HAP-1 (cell line): ENCODE data around the gene TNFRSF25.
A peak's percentile ranks its signal among the peaks of the same experiment; 100 is the strongest.

Experiments used
- DNase-seq, 2 experiments: peaks; one replicate each; pipeline ENCODE4 v3.0.0-alpha.2; 2016 to 2020; ENCODE audit warnings: low spot score in 2 of 2
- H3K27me3 ChIP-seq: fragments of 250-450 bp; sonication (Bioruptor Pico); 2 replicates; pipeline ENCODE4 v1.5.1; 2020; ENCODE audit warnings: low read depth, mild to moderate bottlenecking, moderate library complexity
- H3K36me3 ChIP-seq: fragments of 250-450 bp; sonication (Bioruptor Pico); replicated peaks from 2 replicates; pipeline ENCODE4 v1.5.1; 2020; ENCODE audit warnings: mild to moderate bottlenecking
- H3K4me1 ChIP-seq: fragments of 250-450 bp; sonication (Bioruptor Pico); 2 replicates; pipeline ENCODE4 v1.5.1; 2020; ENCODE audit warnings: mild to moderate bottlenecking
- H3K4me3 ChIP-seq: fragments of 250-450 bp; sonication (Bioruptor Pico); 2 replicates; pipeline ENCODE4 v1.5.1; 2020; ENCODE audit warnings: mild to moderate bottlenecking, moderate library complexity
- H3K9me3 ChIP-seq: fragments of 250-450 bp; sonication (Bioruptor Pico); 2 replicates; pipeline ENCODE4 v1.5.1; 2020; ENCODE audit warnings: mild to moderate bottlenecking, moderate library complexity
- in situ Hi-C: fragments of 300-500 bp; cut with MboI; formaldehyde crosslinking; loops from 3 replicates; pipeline ENCODE4 v1.14.3; 2020; ENCODE audit warnings: low sequenced_read_pairs, inconsistent platforms, mixed read lengths

Gene TNFRSF25

GRCh38 chr1:6418668-6419396 lies 47.1 kb downstream of the TNFRSF25 start:
- in situ Hi-C loops, result no loop called here
- no peaks in the 10 kb centered on the region for H3K9me3 ChIP-seq
- DNase-seq, result no peak
- H3K36me3 ChIP-seq, result no peaks in the 10 kb centered on the region
- peaks cover 35% of the 10 kb centered on the region for H3K27me3 ChIP-seq
- peak overlapping the region; percentile 35; the same call in 1 of the 2 replicates for H3K4me3 ChIP-seq
- peaks cover 17% of the 10 kb centered on the region for H3K4me1 ChIP-seq

- Histone ChIP-seq H3K36me3 (no peaks in the 10 kb centered on the region), H3K27me3 (peaks cover 32% of the 10 kb centered on the region), H3K4me3 (no peak overlapping the region), H3K4me1 (peaks cover 14% of the 10 kb centered on the region), H3K9me3 (no peaks in the 10 kb centered on the region)
- in situ Hi-C loops, result no loop called here
- DNase-seq, result no peak
Measured at GRCh38 chr1:6417961-6418667, 47.9 kb downstream of the TNFRSF25 start.

GRCh38 chr1:6416906-6417305 lies 49.1 kb downstream of the TNFRSF25 start:
- no peak for DNase-seq
- H3K36me3 ChIP-seq, result no peaks in the 10 kb centered on the region
- H3K27me3 ChIP-seq, result peaks cover 28% of the 10 kb centered on the region
- H3K4me1 ChIP-seq, result peaks cover 14% of the 10 kb centered on the region
- in situ Hi-C loops, result no loop called here
- no peak overlapping the region for H3K4me3 ChIP-seq
- H3K9me3 ChIP-seq, result no peaks in the 10 kb centered on the region

- Histone ChIP-seq H3K9me3 (no peaks in the 10 kb centered on the region), H3K4me1 (peaks cover 14% of the 10 kb centered on the region), H3K4me3 (no peak overlapping the region), H3K27me3 (peaks cover 23% of the 10 kb centered on the region), H3K36me3 (no peaks in the 10 kb centered on the region)
- no peak for DNase-seq
- in situ Hi-C loops, result no loop called here
Measured at GRCh38 chr1:6416295-6416656, 49.7 kb downstream of the TNFRSF25 start.

GRCh38 chr1:6414881-6415626 lies 50.9 kb downstream of the TNFRSF25 start:
- in situ Hi-C loops, result no loop called here
- Histone ChIP-seq H3K9me3 (no peaks in the 10 kb centered on the region), H3K4me3 (no peak overlapping the region), H3K36me3 (no peaks in the 10 kb centered on the region), H3K27me3 (peaks cover 22% of the 10 kb centered on the region), H3K4me1 (peaks cover 12% of the 10 kb centered on the region)
- DNase-seq, result no peak

GRCh38 chr1:6414443-6414844 lies 51.5 kb downstream of the TNFRSF25 start:
- Histone ChIP-seq H3K36me3 (no peaks in the 10 kb centered on the region), H3K9me3 (no peaks in the 10 kb centered on the region), H3K4me1 (peaks cover 10% of the 10 kb centered on the region), H3K4me3 (no peak overlapping the region), H3K27me3 (peaks cover 22% of the 10 kb centered on the region)
- in situ Hi-C loops, result no loop called here
- peak; percentile 76 to 82 for DNase-seq

- no peak for DNase-seq
- Histone ChIP-seq H3K36me3 (no peaks in the 10 kb centered on the region), H3K4me3 (no peak overlapping the region), H3K27me3 (peaks cover 13% of the 10 kb centered on the region), H3K9me3 (no peaks in the 10 kb centered on the region), H3K4me1 (peaks cover 10% of the 10 kb centered on the region)
- in situ Hi-C loops, result no loop called here
Measured at GRCh38 chr1:6412896-6413295, 53.1 kb downstream of the TNFRSF25 start.
